ENCODE data around the gene ARHGAP26. TPM values are rescaled to one million over a fixed set of nuclear protein-coding genes. Genes with fewer than 3 reads are reported as not detected.
A peak's percentile ranks its signal among the peaks of the same experiment; 100 is the strongest.

Gene ARHGAP26
- total RNA-seq, 4 donors from 2014 or later = 22.3 to 40.7 (median 28.2) TPM

- no peak overlapping the region for H3K4me3 ChIP-seq
- 91% methylated on average over 4 of the region's 4 CpGs for WGBS
- H3K4me1 ChIP-seq = peaks cover 10 to 20% (median 16%) of the 10 kb centered on the region in 4 donors
- intact Hi-C loops (cut with DNase I) = no loop called here
- no peak for TF ChIP-seq POLR2AphosphoS5 (IDR thresholded peaks at IDR 0.05)
- no peak for TF ChIP-seq POLR2A (IDR thresholded peaks at IDR 0.05; ENCODE audit: low read depth)
- no peak for TF ChIP-seq EP300 (IDR thresholded peaks at IDR 0.05)
- TF ChIP-seq, protein P1, sequence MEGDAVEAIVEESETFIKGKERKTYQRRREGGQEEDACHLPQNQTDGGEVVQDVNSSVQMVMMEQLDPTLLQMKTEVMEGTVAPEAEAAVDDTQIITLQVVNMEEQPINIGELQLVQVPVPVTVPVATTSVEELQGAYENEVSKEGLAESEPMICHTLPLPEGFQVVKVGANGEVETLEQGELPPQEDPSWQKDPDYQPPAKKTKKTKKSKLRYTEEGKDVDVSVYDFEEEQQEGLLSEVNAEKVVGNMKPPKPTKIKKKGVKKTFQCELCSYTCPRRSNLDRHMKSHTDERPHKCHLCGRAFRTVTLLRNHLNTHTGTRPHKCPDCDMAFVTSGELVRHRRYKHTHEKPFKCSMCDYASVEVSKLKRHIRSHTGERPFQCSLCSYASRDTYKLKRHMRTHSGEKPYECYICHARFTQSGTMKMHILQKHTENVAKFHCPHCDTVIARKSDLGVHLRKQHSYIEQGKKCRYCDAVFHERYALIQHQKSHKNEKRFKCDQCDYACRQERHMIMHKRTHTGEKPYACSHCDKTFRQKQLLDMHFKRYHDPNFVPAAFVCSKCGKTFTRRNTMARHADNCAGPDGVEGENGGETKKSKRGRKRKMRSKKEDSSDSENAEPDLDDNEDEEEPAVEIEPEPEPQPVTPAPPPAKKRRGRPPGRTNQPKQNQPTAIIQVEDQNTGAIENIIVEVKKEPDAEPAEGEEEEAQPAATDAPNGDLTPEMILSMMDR (IDR thresholded peaks at IDR 0.05) = no peak
- H3K36me3 ChIP-seq = no peaks in the 10 kb centered on the region
- H3K9me3 ChIP-seq = peaks cover 0 to 8% (median 2%) of the 10 kb centered on the region in 4 donors
- H3K27ac ChIP-seq (replicated peaks in 1 of 4) = no peak overlapping the region
- DNase-seq (ENCODE audit: extremely low spot score) = no peak
- no peaks in the 10 kb centered on the region for H3K27me3 ChIP-seq
These were observed 422.2 kb downstream of the ARHGAP26 start for GRCh38 chr5:143192191-143192900.

- 100% methylated on average over 1 of the region's 1 CpG for WGBS
- peaks cover 10 to 20% (median 16%) of the 10 kb centered on the region in 4 donors for H3K4me1 ChIP-seq
- no peak overlapping the region for H3K4me3 ChIP-seq
- peaks cover 0 to 8% (median 2%) of the 10 kb centered on the region in 4 donors for H3K9me3 ChIP-seq
- no peak for DNase-seq (ENCODE audit: extremely low spot score)
- H3K36me3 ChIP-seq = no peaks in the 10 kb centered on the region
- TF ChIP-seq POLR2AphosphoS5 (IDR thresholded peaks at IDR 0.05) (no peak), EP300 (IDR thresholded peaks at IDR 0.05) (no peak), POLR2A (IDR thresholded peaks at IDR 0.05; ENCODE audit: low read depth) (no peak)
- TF ChIP-seq, protein P1 (IDR thresholded peaks at IDR 0.05) = no peak
- no peaks in the 10 kb centered on the region for H3K27me3 ChIP-seq
- no peak overlapping the region for H3K27ac ChIP-seq (replicated peaks in 1 of 4)
- intact Hi-C loops (cut with DNase I) = no loop called here
These were observed 424.0 kb downstream of the ARHGAP26 start for GRCh38 chr5:143194206-143194605.

DNA sequence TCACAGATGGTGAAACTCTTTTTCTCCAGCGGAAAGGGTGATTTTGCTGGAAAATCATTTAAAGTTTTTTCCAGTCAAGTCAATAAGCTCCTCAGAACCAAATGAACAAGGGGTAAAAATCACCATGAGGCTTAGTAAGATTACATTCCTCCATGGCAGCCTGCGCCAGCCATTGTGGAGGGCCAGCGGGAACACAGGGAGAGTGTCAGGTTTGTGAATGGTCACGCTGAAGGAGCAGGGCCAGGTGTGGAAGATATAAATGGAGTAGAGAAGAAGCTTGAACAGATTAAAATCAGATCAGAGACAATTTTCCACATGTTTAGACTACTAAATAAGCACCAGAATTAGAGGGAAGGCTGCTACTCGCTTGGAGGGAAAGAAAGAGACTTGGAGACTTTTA lies 424.5 kb downstream of the ARHGAP26 start:
- 91% methylated on average over 5 of the region's 5 CpGs for WGBS
- Histone ChIP-seq H3K9me3 (peaks cover 0 to 8% (median 2%) of the 10 kb centered on the region in 4 donors), H3K36me3 (no peaks in the 10 kb centered on the region), H3K4me1 (peaks cover 12 to 20% (median 18%) of the 10 kb centered on the region in 4 donors), H3K4me3 (no peak overlapping the region), H3K27me3 (no peaks in the 10 kb centered on the region), H3K27ac (replicated peaks in 1 of 4) (no peak overlapping the region)
- no peak for DNase-seq (ENCODE audit: extremely low spot score)
- intact Hi-C loops (cut with DNase I) = no loop called here
- TF ChIP-seq POLR2AphosphoS5 (IDR thresholded peaks at IDR 0.05) = no peak
- TF ChIP-seq, protein P1 (IDR thresholded peaks at IDR 0.05) = no peak

GRCh38 chr5:143195491-143195890 lies 425.3 kb downstream of the ARHGAP26 start:
- intact Hi-C loops (cut with DNase I) = no loop called here
- no peak for TF ChIP-seq POLR2A (IDR thresholded peaks at IDR 0.05; ENCODE audit: low read depth)
- TF ChIP-seq EP300 (IDR thresholded peaks at IDR 0.05) = no peak
- TF ChIP-seq, protein P1 (IDR thresholded peaks at IDR 0.05) = no peak
- TF ChIP-seq POLR2AphosphoS5 (IDR thresholded peaks at IDR 0.05) = peak in 1 of 2 donors; percentile 24
- H3K36me3 ChIP-seq = no peaks in the 10 kb centered on the region
- H3K4me1 ChIP-seq = peaks cover 18 to 22% (median 20%) of the 10 kb centered on the region in 4 donors
- WGBS = 50% methylated on average over 2 of the region's 2 CpGs
- H3K27me3 ChIP-seq = no peaks in the 10 kb centered on the region
- no peak for DNase-seq (ENCODE audit: extremely low spot score)
- H3K27ac ChIP-seq (replicated peaks in 1 of 4) = peak overlapping the region in 1 of 4 donors; percentile 33
- peaks cover 0 to under 1% (median 0%) of the 10 kb centered on the region in 4 donors for H3K9me3 ChIP-seq
- no peak overlapping the region for H3K4me3 ChIP-seq
